IMR-90 (cell line): Measurements from ENCODE around the gene CD7.

Source experiments
- BHLHE40 ChIP-seq: fragments of 150-350 bp; IDR thresholded peaks from 2 replicates; pipeline ENCODE4 v1.6.1; 2016; ENCODE audit warnings: mild to moderate bottlenecking, low read depth, low read length
- CEBPB ChIP-seq: IDR thresholded peaks from 2 replicates; pipeline ENCODE4 v1.6.1; 2012; ENCODE audit warnings: low read depth, low read length, improper control_type of control experiment
- MAFK ChIP-seq: IDR thresholded peaks from 2 replicates; pipeline ENCODE4 v1.6.1; 2012; ENCODE audit warnings: low read depth, low read length, improper control_type of control experiment
- MXI1 ChIP-seq: IDR thresholded peaks from 2 replicates; pipeline ENCODE4 v1.6.1; 2012; ENCODE audit warnings: low read depth, mild to moderate bottlenecking, low read length, moderate library complexity, borderline replicate concordance
- POLR2A ChIP-seq: IDR thresholded peaks from 2 replicates; pipeline ENCODE4 v1.6.1; 2012; ENCODE audit warnings: mild to moderate bottlenecking, low read depth, low read length
- RAD21 ChIP-seq: IDR thresholded peaks from 2 replicates; pipeline ENCODE4 v1.6.1; 2012; ENCODE audit warnings: low read length, improper control_type of control experiment
- RCOR1 ChIP-seq: IDR thresholded peaks from 2 replicates; pipeline ENCODE4 v1.6.1; 2012; ENCODE audit warnings: mild to moderate bottlenecking, low read length, improper control_type of control experiment; ENCODE audit not compliant: insufficient replicate concordance
- RFX5 ChIP-seq: IDR thresholded peaks from 2 replicates; pipeline ENCODE4 v1.8.0; 2012; ENCODE audit warnings: low read depth, mild to moderate bottlenecking, low read length, moderate library complexity
- TF ChIP-seq, protein P1 (sequence below): conservative IDR thresholded peaks from 2 replicates; pipeline ENCODE4 v1.5.1; 2012; ENCODE audit warnings: mild to moderate bottlenecking, low read depth, low read length, improper control_type of control experiment
- TF ChIP-seq, protein P2 (sequence below): fragments of 150-350 bp; IDR thresholded peaks from 2 replicates; pipeline ENCODE4 v1.6.1; 2016; ENCODE audit warnings: low read depth, mild to moderate bottlenecking, low read length, moderate library complexity, borderline replicate concordance

DNA sequence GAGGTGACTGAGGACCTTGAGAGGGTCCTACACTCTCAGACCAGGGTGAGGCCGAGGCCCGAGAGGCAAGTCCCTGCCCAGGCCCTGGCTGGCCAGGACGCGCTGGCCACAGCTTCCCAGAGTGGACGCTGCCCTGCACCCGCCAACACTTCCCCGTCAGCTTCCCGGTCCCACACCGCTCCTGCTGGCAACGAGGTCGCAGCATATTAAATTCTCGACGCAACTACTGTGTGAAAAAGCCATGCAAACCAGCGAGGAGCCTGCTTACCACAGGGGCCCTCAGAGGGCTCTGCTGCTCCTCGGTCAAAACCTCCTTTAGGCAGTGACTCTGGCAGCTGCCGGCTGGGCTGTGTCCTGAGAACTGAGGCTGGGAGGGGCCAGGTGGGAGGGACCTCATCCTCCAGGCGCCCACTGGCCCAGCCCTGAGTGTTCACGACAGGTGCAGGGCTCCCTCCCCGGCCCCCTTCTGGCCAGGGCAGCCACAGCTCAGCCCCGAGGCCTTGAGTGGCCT, 39.5 kb upstream of the CD7 start:
- TF ChIP-seq, protein P1, sequence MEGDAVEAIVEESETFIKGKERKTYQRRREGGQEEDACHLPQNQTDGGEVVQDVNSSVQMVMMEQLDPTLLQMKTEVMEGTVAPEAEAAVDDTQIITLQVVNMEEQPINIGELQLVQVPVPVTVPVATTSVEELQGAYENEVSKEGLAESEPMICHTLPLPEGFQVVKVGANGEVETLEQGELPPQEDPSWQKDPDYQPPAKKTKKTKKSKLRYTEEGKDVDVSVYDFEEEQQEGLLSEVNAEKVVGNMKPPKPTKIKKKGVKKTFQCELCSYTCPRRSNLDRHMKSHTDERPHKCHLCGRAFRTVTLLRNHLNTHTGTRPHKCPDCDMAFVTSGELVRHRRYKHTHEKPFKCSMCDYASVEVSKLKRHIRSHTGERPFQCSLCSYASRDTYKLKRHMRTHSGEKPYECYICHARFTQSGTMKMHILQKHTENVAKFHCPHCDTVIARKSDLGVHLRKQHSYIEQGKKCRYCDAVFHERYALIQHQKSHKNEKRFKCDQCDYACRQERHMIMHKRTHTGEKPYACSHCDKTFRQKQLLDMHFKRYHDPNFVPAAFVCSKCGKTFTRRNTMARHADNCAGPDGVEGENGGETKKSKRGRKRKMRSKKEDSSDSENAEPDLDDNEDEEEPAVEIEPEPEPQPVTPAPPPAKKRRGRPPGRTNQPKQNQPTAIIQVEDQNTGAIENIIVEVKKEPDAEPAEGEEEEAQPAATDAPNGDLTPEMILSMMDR, result no peak
- no peak for TF ChIP-seq RAD21
- TF ChIP-seq MXI1, result no peak
- no peak for TF ChIP-seq RCOR1
- TF ChIP-seq, protein P2, sequence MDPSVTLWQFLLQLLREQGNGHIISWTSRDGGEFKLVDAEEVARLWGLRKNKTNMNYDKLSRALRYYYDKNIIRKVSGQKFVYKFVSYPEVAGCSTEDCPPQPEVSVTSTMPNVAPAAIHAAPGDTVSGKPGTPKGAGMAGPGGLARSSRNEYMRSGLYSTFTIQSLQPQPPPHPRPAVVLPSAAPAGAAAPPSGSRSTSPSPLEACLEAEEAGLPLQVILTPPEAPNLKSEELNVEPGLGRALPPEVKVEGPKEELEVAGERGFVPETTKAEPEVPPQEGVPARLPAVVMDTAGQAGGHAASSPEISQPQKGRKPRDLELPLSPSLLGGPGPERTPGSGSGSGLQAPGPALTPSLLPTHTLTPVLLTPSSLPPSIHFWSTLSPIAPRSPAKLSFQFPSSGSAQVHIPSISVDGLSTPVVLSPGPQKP, result no peak
- no peak for TF ChIP-seq RFX5
- TF ChIP-seq POLR2A, result no peak
- no peak for TF ChIP-seq BHLHE40
- no peak for TF ChIP-seq CEBPB
- TF ChIP-seq MAFK, result no peak
